Head of caudate nucleus (tissue), 42 donors: ENCODE results near the gene RPS6KA2.
"Not testable (repeated sequence)": the region's sequence is repeated elsewhere in the genome, so short reads cannot be mapped to it uniquely, and the experiment has no call there.

Experiments
- DNase-seq, 42 donors: peaks; one replicate each; pipeline versions ENCODE4 v3.0.0 to v3.0.0-alpha.2; 2020 to 2021; ENCODE audit warnings: mixed read lengths in 7 of 42
- intact Hi-C: fragments of 100-400 bp; cut with DNase I; formaldehyde crosslinking; loops from one replicate; pipeline ENCODE4 v1.15.0; 2022

RPS6KA2 gene

DNA sequence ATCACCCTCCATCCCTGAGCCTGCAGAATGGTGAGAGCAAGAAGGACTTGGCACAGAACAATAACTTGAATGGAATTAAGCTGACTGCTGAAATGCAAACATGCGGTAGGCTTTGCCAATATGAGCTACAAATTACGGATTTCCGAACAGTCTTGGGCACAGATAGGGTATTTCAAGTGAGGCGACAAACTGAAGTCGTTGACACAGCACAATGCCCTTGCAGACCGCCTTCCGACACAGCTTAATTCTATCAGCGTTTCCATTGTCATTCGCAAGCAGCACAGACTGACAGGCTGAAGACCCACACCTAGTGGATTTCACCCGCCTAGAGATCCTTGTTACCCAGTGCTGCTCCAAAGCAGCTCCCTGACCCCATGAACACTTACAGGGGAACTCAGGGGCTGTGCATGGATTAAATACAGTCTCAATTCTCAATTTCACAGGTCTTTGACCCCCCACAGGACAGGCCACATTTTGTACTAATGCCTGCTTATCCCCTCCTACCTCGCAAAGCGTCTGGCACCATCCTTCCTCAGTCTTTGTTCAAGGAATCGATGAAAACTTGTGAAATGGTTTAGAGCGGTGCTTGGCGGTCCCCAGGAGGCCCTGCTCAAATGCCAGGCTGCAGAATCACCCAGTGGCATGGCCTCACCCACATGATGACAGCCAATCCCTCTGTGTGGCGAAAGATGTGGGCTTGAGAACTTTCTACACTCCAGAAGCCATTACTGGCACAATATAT is 75.1 kb downstream of the RPS6KA2 start:
- intact Hi-C loops, result loop anchor here (10.0 kb wide), 1 partner anchor 57 kb away; no protein-coding TSS in a partner anchor
- no peak for DNase-seq

DNA sequence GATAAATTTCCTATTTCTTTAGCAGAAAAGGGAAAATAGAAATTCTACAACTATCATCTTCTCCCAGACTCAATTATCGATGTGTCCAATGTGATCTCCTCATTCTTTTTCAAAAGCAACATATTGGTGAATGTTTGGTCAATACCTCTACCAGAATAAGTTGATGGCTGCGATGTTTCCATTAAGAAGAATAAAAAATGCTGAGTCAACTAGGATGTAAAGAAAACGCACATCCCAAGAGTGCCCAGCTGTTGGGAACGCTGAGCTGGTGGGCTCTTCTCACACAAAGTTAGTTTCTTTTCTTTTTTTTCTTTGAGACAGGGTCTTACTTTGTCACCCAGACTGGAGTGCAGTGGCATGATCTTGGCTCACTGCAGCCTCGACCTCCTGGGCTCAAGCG is 80.4 kb downstream of the RPS6KA2 start:
- intact Hi-C loops, result no loop called here
- DNase-seq, result no peak

DNA sequence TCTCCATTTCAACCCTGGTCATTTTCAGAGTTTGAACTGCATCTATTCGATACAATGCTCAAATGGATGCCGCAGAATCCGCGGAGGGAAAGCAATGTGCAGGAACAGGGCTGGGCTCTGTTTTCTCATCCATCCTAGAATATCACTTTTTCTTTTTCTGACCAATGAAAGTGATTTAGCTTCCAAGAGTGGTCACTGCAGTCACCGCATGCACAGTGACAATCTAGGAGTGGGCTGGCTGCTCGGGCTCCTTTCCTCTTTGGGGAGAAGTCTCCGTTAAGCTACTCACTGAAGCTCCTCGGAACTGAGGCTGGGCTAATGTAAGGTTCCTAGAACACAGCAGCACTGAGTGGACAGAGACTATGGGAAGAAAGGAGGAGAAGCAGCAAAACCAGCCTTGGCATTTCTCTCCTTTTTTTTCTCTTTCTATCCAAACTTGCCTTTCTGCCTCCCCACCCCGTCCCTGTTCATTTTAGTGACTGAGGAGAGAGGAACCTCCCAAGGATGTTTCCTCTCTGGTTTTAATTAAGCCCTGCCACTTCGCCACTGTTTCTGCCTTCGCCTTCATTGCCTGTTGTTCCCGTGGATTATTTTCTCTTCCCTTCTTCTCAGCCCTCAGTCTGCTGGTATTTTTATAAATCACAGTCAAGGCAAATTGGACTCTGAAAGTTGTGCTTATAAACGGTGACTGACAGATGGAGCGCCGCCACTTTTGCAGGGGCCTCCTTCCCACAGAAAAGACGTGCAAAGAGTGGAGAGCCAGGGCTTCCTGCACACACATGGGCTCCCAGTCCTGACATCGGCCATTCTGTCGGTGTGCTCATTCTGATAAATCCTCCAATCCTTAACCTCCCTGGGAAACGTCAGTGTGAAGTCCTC is 81.7 kb downstream of the RPS6KA2 start:
- intact Hi-C loops, result no loop called here
- DNase-seq, result peak in 1 of 42 donors; percentile 12

DNA sequence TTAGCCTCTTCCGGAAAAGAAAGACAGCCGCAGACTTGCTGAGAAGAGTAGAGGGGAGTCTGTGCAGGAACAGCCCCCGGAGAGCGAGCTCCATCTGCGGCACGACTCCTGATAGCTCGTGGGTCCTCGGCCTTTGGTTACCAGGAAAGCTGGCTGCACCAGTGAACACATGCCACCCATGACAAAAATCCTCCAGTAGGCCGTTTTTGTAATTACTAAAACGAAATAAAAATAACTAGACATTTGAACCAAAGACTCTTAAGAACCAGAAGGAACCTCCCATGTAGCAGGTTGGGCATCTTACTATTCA is 82.8 kb downstream of the RPS6KA2 start:
- peak in 1 of 42 donors; percentile 3 for DNase-seq
- intact Hi-C loops, result no loop called here

DNA sequence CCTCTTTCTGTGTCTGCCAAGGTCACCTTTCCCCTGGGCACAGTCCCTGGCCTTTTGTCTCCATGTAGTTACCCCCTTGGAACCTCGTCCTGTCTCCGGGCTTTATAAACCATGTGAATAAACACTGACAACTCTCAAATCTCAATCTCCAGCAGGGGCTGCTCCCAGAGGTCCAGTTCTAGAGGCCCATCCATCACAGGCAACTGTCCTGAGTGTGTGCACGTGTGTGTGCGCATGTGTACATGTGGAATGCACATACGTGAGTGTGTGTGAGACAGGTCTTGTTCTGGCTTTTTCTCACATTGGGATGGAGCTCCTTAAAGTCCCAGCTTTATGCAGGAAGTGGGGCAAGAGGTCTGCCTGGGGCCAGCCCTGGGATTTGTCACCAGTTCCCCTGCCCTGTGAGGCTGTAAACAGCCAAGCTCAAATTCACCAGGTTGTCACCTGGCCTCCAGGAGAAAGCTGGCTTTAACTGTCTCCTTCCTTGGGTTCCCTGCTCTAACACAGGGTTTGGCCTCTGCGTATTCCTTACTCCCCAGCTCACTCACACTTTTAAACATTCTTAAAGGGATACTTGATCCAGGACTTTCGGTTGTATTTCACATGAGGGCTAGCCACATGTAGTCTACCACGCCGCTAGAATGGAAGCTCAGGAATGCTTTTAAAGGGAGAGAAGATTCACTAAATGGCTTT is 83.3 kb downstream of the RPS6KA2 start:
- DNase-seq, result peak in 1 of 42 donors; percentile 9
- intact Hi-C loops, result no loop called here

DNA sequence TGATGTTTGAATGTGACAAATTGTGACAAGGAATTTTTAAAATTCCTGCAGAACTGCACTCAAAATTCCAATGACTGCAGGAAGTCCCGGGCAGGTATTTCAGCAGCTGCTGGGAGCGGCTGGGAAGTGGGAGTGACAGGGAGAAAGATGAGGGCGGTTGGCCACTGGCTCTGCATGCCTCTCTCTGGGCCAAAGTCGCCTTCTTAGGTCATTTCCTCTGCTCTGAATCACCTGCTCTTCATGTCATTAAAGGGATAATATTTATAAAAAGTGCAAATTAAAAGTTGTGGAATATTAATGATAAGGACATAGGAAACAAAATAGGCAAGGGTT is 84.5 kb downstream of the RPS6KA2 start:
- DNase-seq, result peak in 1 of 42 donors; percentile 5
- intact Hi-C loops, result no loop called here

DNA sequence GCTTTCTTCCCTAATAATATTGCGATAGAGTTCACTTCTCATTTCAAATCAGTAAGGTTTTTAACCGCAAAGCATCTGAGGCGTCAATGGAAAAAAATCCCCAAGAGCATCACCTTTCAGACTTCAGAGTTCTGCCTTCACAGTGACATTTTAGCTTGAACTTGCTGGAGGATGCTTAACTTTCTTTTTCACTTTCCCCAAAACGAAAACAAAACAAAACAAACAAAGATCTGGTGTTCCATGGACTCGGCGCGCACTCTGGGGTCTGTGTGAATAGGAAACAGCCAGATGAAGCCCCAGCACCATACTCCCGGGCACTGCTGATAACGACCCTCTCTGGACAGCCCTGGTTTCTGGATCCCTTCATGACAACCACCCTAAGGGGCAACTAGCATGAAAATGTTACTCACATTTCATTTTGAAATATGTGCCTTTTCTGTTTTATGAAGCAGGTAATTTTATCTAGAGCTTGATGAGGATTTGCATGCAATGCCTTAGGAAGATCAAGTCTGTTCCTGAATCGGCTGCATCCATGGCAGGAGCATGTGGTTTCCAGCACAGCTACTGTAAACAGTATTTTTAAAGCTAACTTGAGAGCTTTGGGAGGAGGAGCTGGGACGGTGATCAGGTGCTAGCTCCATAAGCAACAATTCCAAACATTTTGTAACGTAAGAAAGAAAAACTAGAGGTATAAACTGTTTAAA is 85.0 kb downstream of the RPS6KA2 start:
- DNase-seq, result no peak
- intact Hi-C loops, result no loop called here

DNA sequence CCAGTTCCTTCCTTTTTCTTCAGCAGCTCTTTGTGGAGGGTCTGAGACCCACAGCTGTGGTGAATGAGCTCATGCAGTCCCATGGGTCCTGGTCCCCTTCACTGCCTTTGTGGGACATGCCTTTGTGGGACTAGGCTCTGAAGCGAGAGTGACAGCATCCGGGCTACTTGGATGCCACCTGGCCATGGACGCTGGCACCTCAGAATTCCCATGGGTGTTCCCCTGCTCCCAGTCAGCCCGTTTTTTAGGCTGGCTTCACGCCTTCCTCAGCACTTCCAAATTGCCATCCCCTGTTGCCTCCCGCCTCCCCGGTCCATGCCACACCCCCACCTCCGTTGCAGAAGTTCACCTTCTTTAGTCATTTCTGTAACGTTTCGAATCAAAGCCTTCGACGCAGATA is 85.7 kb downstream of the RPS6KA2 start:
- intact Hi-C loops, result no loop called here
- DNase-seq, result peak in 32 of 42 donors; percentile 20 to 82 (median 52)

DNA sequence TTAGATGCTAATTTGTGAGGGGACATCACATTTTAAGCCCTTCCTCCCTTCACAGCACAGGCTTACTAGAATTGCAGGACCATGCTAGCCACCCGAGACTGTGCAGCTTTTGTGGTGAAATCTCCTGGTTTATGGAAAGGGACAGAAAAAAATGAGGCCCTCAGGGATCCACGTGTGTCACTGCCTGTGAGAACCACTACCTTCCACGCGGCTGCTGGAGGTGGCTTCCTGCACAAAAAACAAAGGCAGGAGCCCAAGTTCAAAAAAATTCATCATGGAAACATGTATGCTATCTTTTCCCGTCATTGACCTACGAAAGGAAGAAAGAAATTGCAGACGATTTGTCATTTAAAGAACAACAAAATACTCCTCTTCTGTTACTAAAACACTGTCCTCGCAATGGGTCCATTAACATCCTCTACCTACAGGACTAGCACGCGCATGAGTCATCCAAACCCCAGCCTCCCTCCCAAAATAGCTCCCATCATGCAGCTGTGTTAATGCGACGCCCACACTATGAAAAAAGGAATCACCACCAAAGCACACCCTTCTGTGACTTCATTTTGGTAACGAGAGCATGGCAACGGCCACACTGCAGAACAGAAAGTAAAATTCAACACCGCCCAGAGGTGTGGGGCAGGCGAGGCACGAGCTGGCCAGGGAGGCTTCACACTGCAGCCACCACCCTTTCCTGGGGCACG is 86.3 kb downstream of the RPS6KA2 start:
- intact Hi-C loops, result no loop called here
- peak in 40 of 42 donors; percentile 32 to 92 (median 68) for DNase-seq

DNA sequence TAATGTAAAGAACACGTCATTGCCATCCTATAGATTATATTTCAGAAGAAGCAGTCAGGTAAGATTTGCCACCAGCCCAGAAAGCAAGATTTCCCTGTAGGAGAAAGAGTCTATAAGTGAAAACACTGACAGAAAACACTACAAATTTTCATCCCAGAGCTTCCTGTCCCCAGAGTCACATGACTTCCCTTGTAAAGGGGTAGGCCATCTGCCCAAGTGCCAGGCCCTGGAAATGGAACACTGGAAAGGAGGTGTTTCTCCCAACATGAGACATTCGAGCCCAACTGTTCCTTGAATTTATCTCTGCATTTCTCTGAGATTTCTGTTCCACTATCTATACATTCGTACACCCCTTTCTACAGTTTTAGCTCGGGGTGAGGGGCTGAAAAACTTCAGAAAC is 87.5 kb downstream of the RPS6KA2 start:
- intact Hi-C loops, result no loop called here
- DNase-seq, result peak in 1 of 42 donors; percentile 3

DNA sequence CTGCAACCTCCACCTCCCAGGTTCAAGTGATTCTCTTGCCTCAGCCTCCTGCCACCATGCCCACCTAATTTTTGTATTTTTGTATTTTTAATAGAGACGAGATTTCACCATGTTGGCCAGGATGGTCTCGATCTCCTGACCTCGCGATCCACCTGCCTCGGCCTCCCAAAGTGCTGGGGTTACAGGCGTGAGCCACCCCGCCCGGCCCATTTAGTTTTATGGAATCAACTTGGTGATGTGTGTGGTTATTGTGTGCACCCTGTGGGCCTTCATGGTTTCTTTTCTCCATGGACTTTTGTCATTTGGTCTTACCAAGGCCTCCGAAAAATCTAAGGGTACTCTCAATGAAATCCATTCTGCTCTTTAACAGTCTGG is 88.1 kb downstream of the RPS6KA2 start:
- peak in 1 of 42 donors; percentile 6 for DNase-seq
- intact Hi-C loops, result not testable (repeated sequence)

DNA sequence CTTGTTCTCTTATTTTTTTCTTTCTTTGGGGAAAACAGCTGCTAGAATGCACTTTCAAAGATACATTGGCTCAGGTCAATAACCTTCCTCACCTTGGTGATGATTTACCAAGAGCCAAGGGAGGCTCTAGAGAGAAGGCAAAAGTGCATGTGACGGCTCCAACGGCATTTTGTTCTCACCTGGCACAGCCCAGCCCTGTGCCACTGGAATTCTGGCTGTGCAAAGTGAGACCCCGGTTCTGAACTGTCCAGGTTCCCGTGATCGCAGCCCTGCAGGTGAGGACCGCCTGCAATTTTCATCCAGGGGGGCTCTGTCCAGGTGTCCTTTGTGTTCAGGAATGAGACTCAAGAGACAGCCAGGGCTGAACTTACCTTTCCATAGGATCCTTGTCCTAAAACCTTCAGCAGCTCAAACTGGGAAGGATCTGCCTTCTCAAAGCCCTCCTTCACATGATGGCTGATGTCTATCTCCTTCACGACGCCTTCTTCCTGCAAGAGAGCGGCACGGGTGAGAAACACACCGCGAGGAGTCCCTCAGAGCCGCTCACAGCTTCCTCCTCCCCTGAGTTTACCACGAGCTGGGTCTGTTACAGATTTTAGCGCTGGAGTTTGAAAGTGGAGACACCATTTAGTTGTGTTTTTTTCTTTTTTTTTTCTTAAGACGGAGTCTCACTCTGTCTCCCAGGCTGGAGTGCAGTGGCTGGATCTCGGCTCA is 88.6 kb downstream of the RPS6KA2 start:
- intact Hi-C loops, result no loop called here
- DNase-seq, result peak in 1 of 42 donors; percentile 6

DNA sequence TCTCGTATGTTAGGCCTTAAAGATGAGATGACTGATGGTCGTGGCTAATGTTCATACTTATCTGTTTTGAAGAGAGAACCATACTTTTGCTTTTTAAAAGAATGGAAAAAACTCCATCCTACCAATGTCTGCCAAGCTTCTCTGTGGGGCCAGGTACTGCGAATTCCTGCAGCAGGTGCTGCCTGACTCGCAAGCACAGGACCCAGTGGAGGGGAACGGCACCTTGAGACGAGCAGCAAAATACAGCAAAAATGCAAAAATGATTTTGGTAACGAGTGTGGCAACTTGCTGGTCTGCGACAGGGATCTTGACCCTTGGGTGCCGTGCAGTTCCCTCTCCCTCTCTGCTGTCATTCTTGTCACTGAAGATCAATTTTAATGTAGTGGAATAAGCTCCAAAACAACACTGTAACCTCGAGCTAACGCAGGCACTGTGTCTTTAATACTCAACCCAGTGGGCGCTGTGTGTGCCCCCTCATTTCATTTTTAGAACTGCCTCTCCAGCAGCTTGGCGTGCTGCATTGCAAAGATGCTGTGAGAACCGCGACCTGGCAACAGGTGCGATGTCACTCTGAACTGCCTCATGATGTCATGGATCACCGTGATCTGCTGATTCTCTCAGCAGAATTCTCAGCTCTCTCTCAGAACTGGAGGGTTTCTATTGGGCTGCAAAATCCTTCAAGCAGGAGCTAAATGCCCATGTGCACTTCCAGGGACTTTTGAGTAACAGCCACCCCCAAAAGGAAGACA is 92.2 kb downstream of the RPS6KA2 start:
- intact Hi-C loops, result no loop called here
- peak; percentile 35 to 94 (median 73) for DNase-seq

DNA sequence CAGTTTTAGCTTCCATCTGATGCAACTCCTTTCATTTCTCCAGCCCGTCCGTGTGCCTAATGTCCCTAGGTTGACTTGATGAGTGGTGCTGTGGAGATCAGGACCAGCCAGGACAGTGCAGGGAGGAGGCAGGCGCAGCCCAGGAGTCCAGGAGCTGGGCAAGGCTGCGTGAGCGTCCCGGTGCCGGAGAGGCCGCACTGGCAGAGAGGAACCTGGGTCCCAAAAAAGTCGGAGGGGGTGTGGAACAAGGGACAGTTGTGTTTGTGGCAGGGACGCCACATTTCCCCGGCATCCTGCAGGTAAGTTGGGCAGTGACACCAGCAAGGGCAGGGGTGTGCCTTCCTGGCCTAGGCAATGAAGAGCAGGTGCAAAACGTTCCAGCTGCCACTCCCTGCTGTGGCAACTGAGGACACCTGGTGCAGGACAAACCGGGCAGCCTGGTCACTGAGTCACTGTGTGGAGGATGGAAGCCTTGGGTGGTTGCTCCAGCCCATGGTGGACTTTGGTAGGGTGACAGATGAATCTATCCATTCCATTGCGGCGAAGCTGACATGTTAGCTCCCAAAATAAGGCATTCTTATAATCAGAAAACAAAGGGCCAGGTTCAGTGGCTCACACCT is 93.7 kb downstream of the RPS6KA2 start:
- intact Hi-C loops, result no loop called here
- peak in 1 of 42 donors; percentile 15 for DNase-seq

DNA sequence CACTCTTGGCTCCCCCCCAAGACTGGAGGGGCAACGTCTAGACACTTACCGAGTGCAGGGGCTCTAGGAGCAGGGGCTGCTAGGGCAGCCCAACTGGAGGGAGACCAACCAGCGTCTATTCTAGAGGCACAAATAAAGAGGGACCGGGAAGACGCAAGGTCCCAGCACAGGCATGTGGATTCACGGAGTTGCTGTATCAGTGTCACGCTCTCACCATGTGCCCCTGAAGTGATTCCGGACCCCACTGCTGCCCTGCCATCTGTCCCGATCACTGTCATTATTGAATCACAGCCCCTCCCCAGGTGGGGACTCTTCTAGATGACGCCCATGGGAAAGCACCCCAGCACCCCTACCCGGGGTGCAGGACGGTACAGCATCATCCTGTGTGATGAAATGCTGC is 94.7 kb downstream of the RPS6KA2 start:
- DNase-seq, result no peak
- intact Hi-C loops, result no loop called here

DNA sequence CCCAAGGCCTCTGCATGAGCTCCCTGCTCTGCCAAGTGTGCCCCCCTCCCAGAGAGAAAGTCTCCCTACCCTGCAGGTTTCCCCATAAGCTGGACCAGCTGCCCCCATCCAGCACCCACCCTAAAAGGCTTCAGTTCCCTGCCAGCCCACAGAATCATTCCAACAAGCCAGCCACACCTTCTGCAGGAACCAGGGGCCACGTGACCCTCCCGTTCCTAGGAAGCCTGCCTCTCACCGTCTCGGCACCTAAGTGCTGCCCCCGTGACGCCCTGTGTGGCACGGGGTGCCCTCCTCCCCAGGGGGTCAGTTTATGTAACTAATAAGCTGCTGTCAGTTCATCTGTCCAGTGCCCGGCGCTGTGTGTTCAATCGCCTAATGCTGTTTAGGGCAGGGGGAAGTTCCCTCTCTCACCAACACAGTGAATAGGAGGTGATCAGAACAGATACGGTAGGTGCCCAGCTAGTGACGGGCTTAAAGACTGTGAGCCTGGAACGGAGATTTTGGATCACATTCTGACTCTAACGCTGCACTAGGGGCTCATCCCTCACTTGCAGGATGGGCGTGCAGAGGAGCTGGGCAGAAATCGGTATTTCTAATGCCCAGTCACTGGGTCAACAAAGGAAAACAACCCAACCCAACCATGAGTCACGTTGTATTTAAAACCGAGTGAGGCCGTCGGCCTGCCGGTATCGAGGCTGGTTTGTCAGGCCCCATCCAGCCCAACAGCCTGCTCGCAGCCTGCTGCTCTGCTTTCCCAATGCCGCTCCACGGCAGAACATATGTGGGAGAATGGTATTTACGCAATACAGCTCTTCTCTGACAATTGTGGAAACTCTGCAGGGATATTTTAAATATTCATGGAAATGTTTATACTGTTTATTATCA is 96.6 kb downstream of the RPS6KA2 start:
- peak in 1 of 42 donors; percentile 5 for DNase-seq
- intact Hi-C loops, result no loop called here
